Fibroblast of the aortic adventitia (primary cell): ENCODE results near the gene NR1H4. TPM values are rescaled to one million over a fixed set of nuclear protein-coding genes. Genes with fewer than 3 reads are reported as not detected.

Source experiments
- DNase-seq: peaks from one replicate; pipeline ENCODE4 v3.0.0-alpha.2; 2010; ENCODE audit warnings: low read depth
- H3K4me3 ChIP-seq: 2 replicates; pipeline ENCODE4 v1.5.1; 2011; ENCODE audit warnings: low read depth, mild to moderate bottlenecking, control low read depth, low read length, moderate library complexity
- total RNA-seq: library from RNA; depleted of rRNA; stranded (reverse); fragments of >200 nt; gene quantifications from 2 replicates; pipeline ENCODE4 v1.2.3, GENCODE V29; 2012; ENCODE audit warnings: low replicate concordance
- TF ChIP-seq, protein P1 (sequence below): IDR thresholded peaks from 2 replicates; pipeline ENCODE4 v1.5.1; 2011; ENCODE audit warnings: mild to moderate bottlenecking, low read length, control low read depth, inconsistent platforms; ENCODE audit not compliant: insufficient read depth

The NR1H4 gene
- total RNA-seq, 1 donor, result not detected

DNA sequence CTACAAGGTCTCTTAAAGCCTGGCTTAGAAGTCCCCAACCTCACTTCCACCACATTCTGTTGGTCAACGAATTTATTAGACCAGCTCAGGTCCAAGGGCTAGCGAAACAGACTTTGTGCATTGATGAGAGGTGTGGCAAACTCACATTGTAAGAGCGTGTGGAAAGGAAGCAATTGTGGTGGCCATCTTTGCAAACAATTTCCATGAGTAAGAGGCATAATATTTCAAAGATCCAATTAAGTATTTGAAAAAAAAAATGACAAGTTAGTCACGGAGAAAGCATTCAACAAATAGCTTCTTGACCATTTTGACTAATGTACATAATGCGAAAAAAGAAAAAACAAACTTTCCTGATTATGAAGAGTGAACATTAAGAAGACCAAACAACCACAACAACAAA, 7.4 kb downstream of the NR1H4 start:
- DNase-seq, result no peak
- no peak overlapping the region for H3K4me3 ChIP-seq
- TF ChIP-seq, protein P1, sequence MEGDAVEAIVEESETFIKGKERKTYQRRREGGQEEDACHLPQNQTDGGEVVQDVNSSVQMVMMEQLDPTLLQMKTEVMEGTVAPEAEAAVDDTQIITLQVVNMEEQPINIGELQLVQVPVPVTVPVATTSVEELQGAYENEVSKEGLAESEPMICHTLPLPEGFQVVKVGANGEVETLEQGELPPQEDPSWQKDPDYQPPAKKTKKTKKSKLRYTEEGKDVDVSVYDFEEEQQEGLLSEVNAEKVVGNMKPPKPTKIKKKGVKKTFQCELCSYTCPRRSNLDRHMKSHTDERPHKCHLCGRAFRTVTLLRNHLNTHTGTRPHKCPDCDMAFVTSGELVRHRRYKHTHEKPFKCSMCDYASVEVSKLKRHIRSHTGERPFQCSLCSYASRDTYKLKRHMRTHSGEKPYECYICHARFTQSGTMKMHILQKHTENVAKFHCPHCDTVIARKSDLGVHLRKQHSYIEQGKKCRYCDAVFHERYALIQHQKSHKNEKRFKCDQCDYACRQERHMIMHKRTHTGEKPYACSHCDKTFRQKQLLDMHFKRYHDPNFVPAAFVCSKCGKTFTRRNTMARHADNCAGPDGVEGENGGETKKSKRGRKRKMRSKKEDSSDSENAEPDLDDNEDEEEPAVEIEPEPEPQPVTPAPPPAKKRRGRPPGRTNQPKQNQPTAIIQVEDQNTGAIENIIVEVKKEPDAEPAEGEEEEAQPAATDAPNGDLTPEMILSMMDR, result no peak

DNA sequence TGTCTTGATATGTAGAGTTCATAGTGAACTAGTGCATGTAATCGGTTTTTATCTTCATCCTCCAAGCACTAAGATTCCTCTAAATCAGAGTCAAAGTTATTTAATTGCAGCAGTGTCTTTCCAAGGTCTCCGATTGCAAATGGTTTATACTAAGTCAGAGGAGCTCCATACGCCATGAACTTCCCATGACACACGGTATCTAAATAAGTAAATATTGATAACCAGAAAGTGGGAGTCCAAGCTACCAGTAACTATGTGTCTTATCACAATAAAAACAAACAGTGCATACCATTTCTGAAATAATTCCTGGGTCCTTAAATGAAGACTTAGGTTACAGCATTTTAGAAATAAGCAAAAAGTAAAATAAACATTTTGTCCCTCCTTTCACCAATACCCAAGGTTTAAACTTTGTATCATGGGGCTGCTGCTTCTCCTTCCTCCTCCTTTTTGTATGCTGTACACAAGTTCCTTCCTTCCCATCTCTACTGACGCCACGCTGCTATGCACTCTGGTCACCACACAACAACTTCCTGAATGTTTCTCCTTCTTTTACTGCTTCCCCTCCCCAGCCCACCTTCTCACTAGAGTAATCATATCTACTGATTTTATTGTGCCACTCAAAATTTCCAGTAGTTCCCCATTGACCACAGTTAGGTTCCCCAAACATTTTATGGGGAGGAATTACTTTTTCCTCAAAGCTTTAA, 10.7 kb downstream of the NR1H4 start:
- H3K4me3 ChIP-seq, result no peak overlapping the region
- DNase-seq, result no peak
- TF ChIP-seq, protein P1, result no peak

DNA sequence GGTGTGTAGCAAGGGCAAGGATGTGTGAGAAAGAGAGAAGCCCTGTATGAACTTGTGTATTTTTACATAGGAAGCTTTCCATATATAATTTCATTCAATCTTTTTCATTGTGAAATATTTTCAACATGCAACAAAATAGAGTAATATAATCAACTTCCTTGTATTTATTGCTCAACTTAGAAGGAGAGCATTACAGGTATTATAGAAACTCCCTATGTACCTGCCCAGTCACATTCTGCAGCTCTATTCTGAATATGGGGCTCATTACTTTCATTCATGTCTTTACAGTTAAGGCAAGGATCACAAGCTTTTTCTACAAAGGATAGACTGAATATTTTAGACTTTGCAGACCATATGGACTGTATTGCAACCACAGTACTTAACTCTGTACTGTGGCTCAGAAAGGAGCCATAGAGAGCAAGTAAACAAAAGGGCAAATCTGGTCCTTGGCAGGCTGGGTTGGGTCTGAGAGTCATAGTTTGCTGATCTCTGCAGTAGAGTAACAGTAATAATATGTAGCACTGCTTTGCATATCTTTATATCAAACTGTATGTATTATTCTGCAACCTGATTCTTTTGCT, 11.3 kb downstream of the NR1H4 start:
- TF ChIP-seq, protein P1, result no peak
- no peak overlapping the region for H3K4me3 ChIP-seq
- DNase-seq, result no peak

DNA sequence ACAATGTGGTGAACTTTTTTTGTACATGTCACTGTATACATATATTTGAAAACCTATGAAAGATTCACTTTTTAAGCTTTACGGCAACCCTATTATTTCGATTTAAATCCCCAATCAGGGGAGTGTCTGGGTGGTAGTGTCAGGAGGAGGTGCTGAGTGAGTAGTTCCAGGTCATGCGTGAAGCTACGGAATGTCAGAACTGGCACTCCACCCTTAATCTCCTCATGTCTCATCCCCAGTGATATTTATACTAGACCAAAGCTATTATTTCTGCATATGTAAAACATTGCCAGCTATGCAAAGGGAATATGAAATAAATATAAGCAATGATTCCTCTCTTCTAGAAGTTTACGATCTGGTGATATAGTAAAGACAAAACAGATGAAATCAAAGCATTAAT, 12.3 kb downstream of the NR1H4 start:
- TF ChIP-seq, protein P1, result no peak
- DNase-seq, result no peak
- H3K4me3 ChIP-seq, result no peak overlapping the region

DNA sequence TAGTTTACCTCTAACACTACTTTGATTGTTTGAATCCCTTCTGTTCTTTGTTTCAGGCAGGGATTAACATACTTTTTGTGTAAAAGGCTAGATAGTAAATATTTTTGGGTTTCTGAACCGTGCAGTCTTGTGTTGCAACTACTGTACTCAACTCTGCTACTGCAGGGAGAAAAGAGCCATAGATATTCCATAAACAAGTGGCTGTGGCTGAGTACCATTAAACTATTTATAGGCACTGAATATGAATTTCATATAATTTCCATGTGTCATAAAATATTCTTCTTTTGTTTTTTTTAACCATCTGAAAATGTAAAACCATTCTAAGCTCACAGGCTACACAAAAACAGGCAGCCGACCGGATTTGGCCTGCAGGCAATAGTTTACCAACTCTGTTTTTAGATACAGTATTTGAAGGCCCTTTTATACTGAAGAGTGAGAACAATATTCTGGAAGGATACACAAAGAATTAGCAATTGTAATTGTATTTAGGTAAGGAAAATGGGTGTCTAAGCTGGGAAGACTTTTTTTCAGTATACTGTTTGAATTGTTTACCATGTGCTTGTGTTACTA, 15.7 kb downstream of the NR1H4 start:
- TF ChIP-seq, protein P1, result no peak
- no peak for DNase-seq
- H3K4me3 ChIP-seq, result no peak overlapping the region

DNA sequence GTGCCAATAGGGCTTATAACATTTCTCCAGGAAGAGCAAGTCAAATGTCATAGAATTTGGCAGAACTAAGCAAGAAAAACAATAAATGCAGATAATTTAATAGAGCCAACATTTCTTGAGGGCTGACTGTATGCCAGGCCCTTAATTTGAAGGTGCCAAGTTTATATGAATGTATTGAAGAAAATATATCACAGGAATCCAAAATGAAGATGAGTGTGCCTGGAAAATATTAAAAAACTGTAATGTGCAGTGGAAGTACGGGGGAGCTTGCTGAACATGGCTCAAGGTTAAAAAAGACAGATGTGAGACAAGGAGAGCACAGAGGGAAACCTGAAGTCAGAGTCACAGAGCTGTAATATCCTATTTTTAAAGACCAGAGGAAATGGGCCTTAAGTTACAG, 16.4 kb downstream of the NR1H4 start:
- DNase-seq, result no peak
- TF ChIP-seq, protein P1, result no peak
- H3K4me3 ChIP-seq, result no peak overlapping the region
